OCI-LY3 (cell line): ENCODE measurements around the gene DNAH10.
"Not testable (repeated sequence)": the region's sequence is repeated elsewhere in the genome, so short reads cannot be mapped to it uniquely, and the experiment has no call there.

Experiments
- CTCF ChIP-seq: fragments of 200-600, 300-600 bp; sonication (generic); IDR thresholded peaks from 2 replicates; pipeline ENCODE4 v1.5.1; 2014; ENCODE audit warnings: antibody characterized with exemption, low read length, low read depth
- EZH2phosphoT487 ChIP-seq: fragments of 200-600 bp; shearing (Covaris generic); IDR thresholded peaks from 2 replicates; pipeline ENCODE4 v1.6.1; 2018; ENCODE audit warnings: antibody characterized with exemption, mixed run types, low read depth

DNA sequence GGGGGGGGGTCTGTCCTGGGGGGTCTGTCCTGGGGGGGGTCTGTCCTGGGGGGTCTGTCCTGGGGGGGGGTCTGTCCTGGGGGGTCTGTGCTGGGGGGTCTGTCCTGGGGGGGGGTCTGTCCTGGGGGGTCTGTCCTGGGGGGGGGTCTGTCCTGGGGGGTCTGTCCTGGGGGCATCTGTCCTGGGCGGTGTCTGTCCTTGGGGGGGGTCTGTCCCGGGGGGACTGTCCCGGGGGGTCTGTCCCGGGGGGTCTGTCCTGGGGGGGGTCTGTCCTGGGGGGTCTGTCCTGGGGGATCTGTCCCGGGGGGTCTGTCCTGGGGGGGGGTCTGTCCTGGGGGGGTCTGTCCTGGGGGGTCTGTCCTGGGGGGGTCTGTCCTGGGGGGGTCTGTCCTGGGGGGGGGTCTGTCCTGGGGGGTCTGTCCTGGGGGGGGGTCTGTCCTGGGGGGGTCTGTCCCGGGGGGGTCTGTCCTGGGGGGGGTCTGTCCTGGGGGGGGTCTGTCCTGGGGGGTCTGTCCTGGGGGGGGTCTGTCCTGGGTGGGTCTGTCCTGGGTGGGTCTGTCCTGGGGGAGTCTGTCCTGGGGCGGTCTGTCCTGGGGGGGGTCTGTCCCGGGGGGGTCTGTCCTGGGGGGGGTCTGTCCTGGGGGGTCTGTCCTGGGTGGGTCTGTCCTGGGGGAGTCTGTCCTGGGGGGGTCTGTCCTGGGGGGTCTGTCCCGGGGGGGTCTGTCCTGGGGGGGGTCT lies 149.7 kb downstream of the DNAH10 start:
- TF ChIP-seq CTCF, EZH2phosphoT487: not testable (repeated sequence)
